Endothelial cell (in vitro differentiated cells): ENCODE data around the gene PARD3B. TPM values are rescaled to one million over a fixed set of nuclear protein-coding genes. Genes with fewer than 3 reads are reported as not detected.

ENCODE experiments used
- DNase-seq: peaks from one replicate; pipeline ENCODE4 v3.0.0; 2021; ENCODE audit warnings: low spot score
- H3K27ac Mint-ChIP-seq: one replicate; pipeline ENCODE4 v1.8.0; 2021; ENCODE audit warnings: mixed read lengths, inconsistent platforms; ENCODE audit not compliant: unreplicated experiment
- H3K27me3 Mint-ChIP-seq: one replicate; pipeline ENCODE4 v1.8.0; 2021; ENCODE audit warnings: mild to moderate bottlenecking, moderate library complexity, mixed read lengths, inconsistent platforms; ENCODE audit not compliant: unreplicated experiment
- H3K36me3 Mint-ChIP-seq: one replicate; pipeline ENCODE4 v1.8.0; 2021; ENCODE audit warnings: mild to moderate bottlenecking, low read depth, mixed read lengths, inconsistent platforms; ENCODE audit not compliant: unreplicated experiment
- H3K4me1 Mint-ChIP-seq: one replicate; pipeline ENCODE4 v1.8.0; 2021; ENCODE audit warnings: mild to moderate bottlenecking, mixed read lengths, inconsistent platforms; ENCODE audit not compliant: unreplicated experiment
- H3K4me3 Mint-ChIP-seq: one replicate; pipeline ENCODE4 v1.8.0; 2021; ENCODE audit warnings: mild to moderate bottlenecking, mixed read lengths, inconsistent platforms; ENCODE audit not compliant: unreplicated experiment
- H3K9me3 Mint-ChIP-seq: one replicate; pipeline ENCODE4 v1.8.0; 2021; ENCODE audit warnings: mixed read lengths, inconsistent platforms; ENCODE audit not compliant: unreplicated experiment
- CTCF ChIP-seq: fragments of 200-600 bp; sonication (generic); IDR thresholded peaks from one replicate; pipeline ENCODE4 v1.5.0; 2021; ENCODE audit warnings: antibody characterized with exemption; ENCODE audit not compliant: unreplicated experiment
- total RNA-seq: library from RNA; stranded (reverse); fragmentation: NEBNext Ultra II Directional; extraction: Animal tissue kit (Norgen Biotek cat#: 25700); gene quantifications from one replicate; pipeline ENCODE4 v1.2.1, GENCODE V29; 2021; ENCODE audit not compliant: unreplicated experiment

The PARD3B gene
- total RNA-seq, 1 donor from 2014 or later, result 17.4 TPM

- Mint-ChIP-seq H3K9me3 (no peaks in the 10 kb centered on the region), H3K36me3 (no peaks in the 10 kb centered on the region), H3K27ac (no peak overlapping the region), H3K27me3 (no peaks in the 10 kb centered on the region), H3K4me3 (no peak overlapping the region), H3K4me1 (peaks cover 3% of the 10 kb centered on the region)
- no peak for DNase-seq
- TF ChIP-seq CTCF, result no peak
These were observed 856.2 kb downstream of the PARD3B start for GRCh38 chr2:205401511-205401910.

GRCh38 chr2:205402011-205402410 is 856.7 kb downstream of the PARD3B start:
- H3K27me3 Mint-ChIP-seq, result no peaks in the 10 kb centered on the region
- no peak overlapping the region for H3K27ac Mint-ChIP-seq
- H3K9me3 Mint-ChIP-seq, result no peaks in the 10 kb centered on the region
- H3K36me3 Mint-ChIP-seq, result no peaks in the 10 kb centered on the region
- DNase-seq, result no peak
- H3K4me3 Mint-ChIP-seq, result no peak overlapping the region
- no peaks in the 10 kb centered on the region for H3K4me1 Mint-ChIP-seq
- TF ChIP-seq CTCF, result no peak

- H3K36me3 Mint-ChIP-seq, result no peaks in the 10 kb centered on the region
- no peak overlapping the region for H3K4me3 Mint-ChIP-seq
- H3K4me1 Mint-ChIP-seq, result no peaks in the 10 kb centered on the region
- no peak for DNase-seq
- H3K9me3 Mint-ChIP-seq, result no peaks in the 10 kb centered on the region
- no peak overlapping the region for H3K27ac Mint-ChIP-seq
- no peak for TF ChIP-seq CTCF
- no peaks in the 10 kb centered on the region for H3K27me3 Mint-ChIP-seq
These were observed 858.1 kb downstream of the PARD3B start for GRCh38 chr2:205403244-205403825.

- no peak for DNase-seq
- no peak overlapping the region for H3K27ac Mint-ChIP-seq
- H3K4me3 Mint-ChIP-seq, result no peak overlapping the region
- H3K4me1 Mint-ChIP-seq, result no peaks in the 10 kb centered on the region
- no peaks in the 10 kb centered on the region for H3K9me3 Mint-ChIP-seq
- no peaks in the 10 kb centered on the region for H3K27me3 Mint-ChIP-seq
- no peaks in the 10 kb centered on the region for H3K36me3 Mint-ChIP-seq
- TF ChIP-seq CTCF, result no peak
These were observed 859.9 kb downstream of the PARD3B start for GRCh38 chr2:205405194-205405593.

- H3K9me3 Mint-ChIP-seq, result no peaks in the 10 kb centered on the region
- TF ChIP-seq CTCF, result no peak
- no peak for DNase-seq
- H3K27me3 Mint-ChIP-seq, result no peaks in the 10 kb centered on the region
- no peaks in the 10 kb centered on the region for H3K36me3 Mint-ChIP-seq
- H3K27ac Mint-ChIP-seq, result no peak overlapping the region
- H3K4me1 Mint-ChIP-seq, result no peaks in the 10 kb centered on the region
- no peak overlapping the region for H3K4me3 Mint-ChIP-seq
These were observed 860.5 kb downstream of the PARD3B start for GRCh38 chr2:205405752-205406151.
